ENCODE results near the gene SSU72.
"Not testable (repeated sequence)": the region's sequence is repeated elsewhere in the genome, so short reads cannot be mapped to it uniquely, and the experiment has no call there.

DNA sequence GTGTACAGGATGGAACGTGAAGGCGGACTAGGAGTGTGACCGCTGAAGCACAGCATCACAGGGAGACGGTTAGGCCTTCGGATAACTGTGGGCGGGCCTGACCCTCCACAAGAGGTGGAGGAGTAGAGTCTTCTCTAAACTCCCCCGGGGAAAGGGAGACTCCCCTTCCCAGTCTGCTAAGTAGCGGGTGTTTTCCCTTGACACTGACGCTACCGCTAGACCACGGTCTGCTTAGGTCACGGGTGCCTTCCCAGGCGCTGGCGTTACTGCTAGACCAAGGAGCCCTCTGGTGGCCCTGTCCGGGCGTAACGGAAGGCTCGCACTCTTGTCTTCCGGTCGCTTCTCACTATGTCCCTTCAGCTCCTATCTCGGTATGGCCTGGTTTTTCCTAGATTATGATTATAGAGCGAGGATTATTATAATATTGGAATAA is 69.3 kb downstream of the SSU72 start:
- TF ChIP-seq, protein P1, sequence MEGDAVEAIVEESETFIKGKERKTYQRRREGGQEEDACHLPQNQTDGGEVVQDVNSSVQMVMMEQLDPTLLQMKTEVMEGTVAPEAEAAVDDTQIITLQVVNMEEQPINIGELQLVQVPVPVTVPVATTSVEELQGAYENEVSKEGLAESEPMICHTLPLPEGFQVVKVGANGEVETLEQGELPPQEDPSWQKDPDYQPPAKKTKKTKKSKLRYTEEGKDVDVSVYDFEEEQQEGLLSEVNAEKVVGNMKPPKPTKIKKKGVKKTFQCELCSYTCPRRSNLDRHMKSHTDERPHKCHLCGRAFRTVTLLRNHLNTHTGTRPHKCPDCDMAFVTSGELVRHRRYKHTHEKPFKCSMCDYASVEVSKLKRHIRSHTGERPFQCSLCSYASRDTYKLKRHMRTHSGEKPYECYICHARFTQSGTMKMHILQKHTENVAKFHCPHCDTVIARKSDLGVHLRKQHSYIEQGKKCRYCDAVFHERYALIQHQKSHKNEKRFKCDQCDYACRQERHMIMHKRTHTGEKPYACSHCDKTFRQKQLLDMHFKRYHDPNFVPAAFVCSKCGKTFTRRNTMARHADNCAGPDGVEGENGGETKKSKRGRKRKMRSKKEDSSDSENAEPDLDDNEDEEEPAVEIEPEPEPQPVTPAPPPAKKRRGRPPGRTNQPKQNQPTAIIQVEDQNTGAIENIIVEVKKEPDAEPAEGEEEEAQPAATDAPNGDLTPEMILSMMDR (IDR thresholded peaks at IDR 0.05), result peak; percentile 66
- TF ChIP-seq TCF7L2 (IDR thresholded peaks at IDR 0.05; ENCODE audit: low read depth, low read length), result not testable (repeated sequence)

All from Panc1 (cell line).